Erythroblast (primary cell): ENCODE measurements around the gene RCVRN.

Source experiments
- DNase-seq, 2 experiments: peaks; one replicate each; lab custom pipeline; 2025; lab: John Stamatoyannopoulos, UW
- GATA1 ChIP-seq: IDR thresholded peaks from 2 replicates; pipeline ENCODE4 v1.6.1; 2011; ENCODE audit warnings: low read depth, mild to moderate bottlenecking, control low read depth, low read length, moderate library complexity
- POLR2A ChIP-seq: IDR thresholded peaks from 2 replicates; pipeline ENCODE4 v1.6.1; 2011; ENCODE audit warnings: mild to moderate bottlenecking, low read length

Gene RCVRN

DNA sequence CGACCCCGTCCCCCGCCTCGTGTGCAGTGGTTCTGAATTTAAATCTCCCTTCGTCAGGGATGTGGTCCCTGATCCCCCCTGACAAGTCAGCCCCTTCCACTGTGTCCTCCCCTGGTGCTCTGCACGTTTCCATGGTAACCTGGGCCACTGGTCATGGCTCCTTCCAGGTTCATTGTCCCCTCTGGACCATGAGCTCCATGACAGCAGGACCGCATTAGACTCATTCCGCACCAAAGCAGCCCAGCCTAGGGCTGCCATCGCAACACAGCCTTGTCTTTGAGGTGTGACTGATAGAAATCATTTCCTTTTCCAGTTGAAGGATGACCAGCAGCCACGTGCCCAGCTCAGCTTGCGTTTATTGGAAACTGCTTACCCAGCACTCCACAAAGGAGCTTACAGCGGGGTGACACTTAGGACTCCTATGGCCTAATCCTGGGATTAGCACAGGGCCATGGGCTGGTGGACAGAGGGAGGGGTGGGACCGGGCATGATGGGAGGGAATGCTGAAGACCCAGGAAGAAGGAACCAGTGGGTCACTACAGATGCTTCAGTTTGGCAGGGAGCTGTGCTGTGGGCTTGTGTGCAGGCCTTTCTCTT is 7.6 kb downstream of the RCVRN start:
- TF ChIP-seq POLR2A (no peak), GATA1 (no peak)
- DNase-seq = no peak

DNA sequence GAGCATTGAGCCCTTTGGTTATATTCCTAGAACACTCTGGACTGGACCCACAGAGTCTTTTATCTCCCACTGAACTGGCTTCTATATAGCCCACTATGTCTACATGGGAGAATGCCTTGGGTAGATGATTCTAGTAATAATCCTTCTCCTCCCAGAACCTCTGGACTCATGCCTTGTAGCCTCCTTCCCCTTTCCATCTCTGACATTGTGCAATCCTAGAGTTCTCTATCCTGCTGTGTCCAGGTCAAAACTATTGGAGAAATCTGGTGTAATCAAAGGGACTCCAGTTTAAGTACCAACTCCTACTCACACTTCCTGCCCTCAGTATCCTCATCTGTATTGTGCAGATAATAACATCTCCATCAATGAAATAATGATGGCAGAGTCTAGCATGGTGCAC is 9.1 kb downstream of the RCVRN start:
- TF ChIP-seq GATA1 (no peak), POLR2A (no peak)
- DNase-seq = no peak

DNA sequence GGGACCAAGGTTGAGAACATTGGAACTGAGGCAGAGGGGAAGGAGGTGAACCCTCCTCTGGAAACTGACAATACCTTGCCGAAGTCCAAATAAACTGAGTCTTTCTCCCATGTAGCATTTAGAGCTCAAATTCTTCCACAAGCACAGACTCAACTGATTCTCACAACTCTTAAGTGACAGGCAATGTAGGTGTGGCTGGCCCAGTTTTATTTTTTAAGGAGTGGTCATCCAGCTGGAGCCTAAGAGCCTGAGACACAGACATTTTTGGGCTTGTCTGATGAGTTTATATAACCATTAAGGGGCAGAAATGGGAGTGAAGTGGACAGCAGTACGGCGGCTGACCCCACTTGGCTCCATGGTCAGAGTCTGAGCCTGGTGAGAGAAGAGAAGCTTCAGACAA is 10.8 kb downstream of the RCVRN start:
- no peak for DNase-seq
- TF ChIP-seq GATA1 = no peak
- no peak for TF ChIP-seq POLR2A

DNA sequence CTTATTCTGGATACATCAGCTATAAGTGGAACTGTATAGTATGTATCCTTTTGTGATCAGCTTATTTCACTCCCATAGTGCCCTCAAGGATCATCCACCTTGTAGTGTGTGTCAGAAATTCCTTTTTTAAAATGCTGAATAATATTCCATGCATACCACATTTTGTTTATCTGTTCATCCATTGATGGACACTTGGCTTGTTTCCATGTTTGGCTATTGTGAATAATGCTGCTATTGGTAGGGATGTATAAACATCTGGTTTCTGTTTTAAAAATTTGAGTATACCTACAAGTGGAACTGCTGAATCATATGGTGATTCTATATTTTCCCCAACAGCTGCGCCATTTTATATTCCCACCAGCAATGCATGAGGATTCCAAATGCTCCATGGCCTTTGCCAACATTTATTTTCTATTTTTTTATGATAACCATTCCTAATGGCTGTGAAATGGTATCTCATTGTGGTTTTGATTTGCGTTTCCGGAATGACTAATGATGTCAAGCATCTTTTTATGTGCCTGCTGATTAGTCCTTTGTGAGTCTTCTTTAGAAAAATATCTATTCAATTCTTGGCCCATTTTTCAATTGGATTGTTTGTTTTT is 11.6 kb downstream of the RCVRN start:
- DNase-seq = no peak

DNA sequence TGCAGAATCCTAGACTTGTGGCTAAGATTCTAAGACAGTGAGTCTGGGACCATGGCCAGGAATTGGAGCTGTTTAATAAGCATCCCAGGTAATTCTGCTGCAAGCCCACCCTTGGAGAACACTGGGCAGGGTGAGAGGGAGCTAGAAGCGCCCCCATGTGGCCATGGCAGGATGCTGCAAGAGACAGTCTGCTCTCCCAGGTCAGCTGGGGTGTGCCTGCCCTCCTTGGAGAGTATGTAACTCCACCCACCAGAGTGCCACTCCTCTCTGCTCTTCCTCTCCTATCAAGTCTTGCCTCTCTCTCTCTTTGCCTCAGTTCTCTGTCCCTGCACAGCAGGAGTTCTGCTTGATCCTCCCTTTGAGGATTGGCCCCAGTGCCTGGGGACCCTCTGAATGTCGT is 14.9 kb downstream of the RCVRN start:
- TF ChIP-seq GATA1 = no peak
- no peak for TF ChIP-seq POLR2A
- DNase-seq = peak; percentile 47 to 58

More for the DNA sequence above, 11.6 kb downstream of the RCVRN start:
- TF ChIP-seq GATA1 (no peak), POLR2A (no peak)

DNA sequence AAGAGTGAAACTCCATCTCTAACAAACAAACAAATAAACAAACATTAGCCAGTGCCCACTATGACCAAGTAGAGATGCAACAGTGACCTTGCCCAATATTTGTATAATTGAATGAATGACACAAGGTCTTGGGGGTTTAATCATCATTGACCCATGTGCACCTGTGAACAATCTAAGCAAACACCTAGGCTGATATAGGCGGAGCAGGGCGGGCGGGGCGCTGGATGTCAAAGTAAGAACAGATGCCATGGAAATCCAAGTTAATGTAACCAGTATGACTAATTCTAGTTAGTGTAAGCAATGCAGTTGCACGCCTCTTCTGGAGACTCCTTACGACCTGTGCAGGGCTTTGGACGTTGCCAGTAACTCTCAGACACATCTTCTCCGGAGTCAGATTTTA is 17.6 kb downstream of the RCVRN start:
- no peak for TF ChIP-seq GATA1
- no peak for TF ChIP-seq POLR2A
- DNase-seq = no peak

DNA sequence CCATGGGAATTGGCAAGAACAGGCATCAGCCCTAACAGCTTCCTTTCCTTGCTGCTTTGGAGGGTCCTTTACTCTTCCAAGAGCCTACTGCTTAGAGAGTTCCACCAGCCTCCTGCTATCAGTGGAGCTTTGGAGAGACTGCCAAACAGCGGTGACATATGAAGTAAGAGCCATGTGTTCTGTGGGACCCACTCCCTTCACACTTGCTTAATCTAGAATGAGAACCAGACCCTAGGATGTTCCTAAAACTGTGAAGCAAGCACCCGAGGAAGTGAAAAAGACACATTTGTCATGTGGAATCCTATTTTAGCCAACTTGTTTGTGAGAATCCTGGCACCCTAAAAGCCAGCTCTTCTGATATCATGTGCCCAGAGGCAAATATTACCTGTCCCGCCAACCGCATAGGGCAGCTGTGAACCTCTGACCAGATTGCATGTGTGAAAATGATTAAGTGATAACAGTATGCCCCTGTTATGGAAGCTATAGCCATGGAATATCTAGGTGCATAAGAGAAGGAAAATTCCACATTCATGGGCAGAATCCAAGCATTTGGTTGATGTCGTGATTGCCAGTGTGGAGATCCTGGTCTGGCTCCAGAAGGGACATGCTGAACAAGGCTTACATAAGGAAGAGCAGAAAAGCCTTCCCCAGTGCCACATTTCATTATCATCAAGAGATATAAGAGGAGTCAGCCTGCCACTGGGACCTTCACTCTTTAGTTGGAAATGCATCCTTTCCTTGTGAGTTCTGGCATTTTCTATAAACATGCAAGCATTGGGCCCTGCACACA is 18.7 kb downstream of the RCVRN start:
- no peak for DNase-seq
- TF ChIP-seq GATA1 = no peak
- no peak for TF ChIP-seq POLR2A

DNA sequence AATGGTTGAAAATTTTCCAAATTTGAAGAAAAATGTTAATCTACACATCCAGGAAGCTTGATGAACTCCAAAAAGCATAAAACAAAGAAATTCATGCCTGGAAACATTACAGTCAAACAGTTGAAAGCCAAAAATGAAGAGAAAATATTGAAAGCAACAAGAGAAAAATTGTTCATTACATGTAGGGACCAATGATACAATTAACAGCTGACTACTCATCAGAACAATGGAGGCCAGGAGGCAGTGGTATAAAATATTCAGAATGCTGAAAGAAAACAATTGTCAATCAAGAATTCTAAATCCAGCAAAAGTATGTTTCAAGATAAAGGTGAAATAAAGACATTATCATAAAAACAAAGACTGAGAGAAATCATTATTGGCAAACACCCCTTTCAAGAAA is 21.6 kb downstream of the RCVRN start:
- no peak for TF ChIP-seq POLR2A
- TF ChIP-seq GATA1 = no peak
- no peak for DNase-seq

DNA sequence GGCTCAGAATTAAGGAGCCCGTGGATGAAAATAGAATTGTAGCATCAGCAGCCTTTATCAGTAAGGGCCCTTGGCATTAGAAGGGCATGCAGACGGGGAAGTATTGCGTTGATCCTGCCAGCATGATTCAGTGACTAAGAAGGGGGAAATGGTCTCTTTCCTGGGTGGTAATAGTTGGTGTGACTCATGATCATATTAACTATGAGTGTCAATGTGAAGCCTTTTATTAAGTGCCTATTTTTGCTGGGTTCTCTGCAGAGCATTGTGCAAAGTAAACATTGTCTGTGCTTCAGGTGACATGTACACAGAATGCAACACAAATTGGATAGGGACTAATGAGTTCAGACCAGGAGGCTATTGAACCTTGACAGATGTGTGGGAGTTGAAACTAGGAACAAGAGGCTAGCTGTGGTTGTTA is 24.5 kb downstream of the RCVRN start:
- no peak for DNase-seq
- TF ChIP-seq POLR2A (no peak), GATA1 (no peak)

DNA sequence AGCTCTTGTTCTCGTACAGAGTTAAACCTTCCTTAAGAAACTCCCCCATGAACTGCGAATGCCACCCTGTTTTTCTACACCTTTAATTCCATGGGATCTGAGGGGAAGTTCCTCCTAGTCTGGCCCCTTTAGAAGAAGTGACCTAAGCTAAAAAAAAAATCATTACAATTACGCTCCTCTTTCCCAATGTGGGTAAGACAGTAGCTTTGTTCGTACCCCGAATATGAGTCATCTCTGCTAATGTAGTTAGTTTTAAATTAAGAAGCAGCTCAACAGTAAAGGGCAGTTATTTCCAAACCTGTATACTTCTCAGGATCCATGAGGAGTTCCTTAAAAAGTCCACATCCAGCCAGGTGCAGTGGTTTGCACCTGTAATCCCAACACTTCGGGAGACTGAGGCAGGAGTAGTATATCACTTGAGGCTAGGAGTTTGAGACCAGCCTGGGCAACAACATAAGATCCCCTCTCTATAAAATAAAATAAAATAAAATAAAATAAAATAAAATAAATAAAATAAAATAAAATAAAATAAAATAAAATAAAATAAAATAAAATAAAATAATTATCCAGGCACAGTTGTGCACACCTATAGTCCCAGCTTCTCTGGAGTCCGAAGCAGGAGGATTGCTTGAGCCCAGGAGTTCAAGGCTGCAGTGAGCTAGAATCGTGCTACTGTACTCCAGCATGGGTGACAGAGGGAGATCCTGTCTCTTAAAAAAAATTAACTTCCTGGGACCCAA is 26.1 kb downstream of the RCVRN start:
- TF ChIP-seq POLR2A (no peak), GATA1 (no peak)

DNA sequence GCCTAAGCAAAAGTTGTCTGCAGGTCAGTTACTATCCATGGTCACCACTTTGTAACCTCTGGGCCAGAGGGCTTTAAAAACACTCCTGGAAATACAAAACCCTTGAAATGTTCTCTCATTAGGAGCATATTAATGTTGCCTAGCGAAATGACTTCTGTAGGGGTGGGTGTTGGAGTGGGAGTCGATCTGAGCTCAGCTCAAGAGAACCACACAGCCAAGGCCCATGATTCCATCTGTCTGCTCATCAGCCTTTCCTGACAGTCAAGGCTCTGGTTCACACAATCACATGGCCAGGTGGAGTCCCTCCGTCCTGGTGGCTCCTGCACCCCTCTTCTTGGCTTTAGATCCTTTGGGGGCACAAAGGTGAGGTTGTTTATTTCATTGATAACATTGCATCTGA is 26.7 kb downstream of the RCVRN start:
- no peak for DNase-seq

More for the DNA sequence above, 26.1 kb downstream of the RCVRN start:
- no peak for DNase-seq

DNA sequence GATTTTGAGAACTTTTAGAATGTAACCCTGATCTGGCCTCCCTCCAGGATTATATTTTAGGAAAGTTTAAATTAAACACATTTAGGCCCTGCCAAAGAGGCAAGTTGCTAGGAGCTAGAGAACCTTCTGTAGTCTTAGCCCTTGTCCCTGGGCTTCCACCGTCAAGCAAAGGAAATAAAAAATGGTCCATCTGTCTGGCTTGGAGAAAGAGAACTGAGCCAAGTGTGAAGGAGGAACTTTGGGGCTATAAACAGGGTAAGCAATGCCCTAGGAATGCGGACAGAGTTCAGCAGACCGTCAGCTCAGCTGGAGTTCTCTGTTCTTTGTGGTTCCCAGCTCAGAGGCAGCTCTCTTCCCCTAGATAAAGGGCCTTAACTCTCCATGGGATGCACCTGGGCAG is 29.6 kb downstream of the RCVRN start:
- TF ChIP-seq POLR2A = no peak
- DNase-seq = no peak

More for the DNA sequence above, 26.7 kb downstream of the RCVRN start:
- no peak for TF ChIP-seq POLR2A
- no peak for TF ChIP-seq GATA1

DNA sequence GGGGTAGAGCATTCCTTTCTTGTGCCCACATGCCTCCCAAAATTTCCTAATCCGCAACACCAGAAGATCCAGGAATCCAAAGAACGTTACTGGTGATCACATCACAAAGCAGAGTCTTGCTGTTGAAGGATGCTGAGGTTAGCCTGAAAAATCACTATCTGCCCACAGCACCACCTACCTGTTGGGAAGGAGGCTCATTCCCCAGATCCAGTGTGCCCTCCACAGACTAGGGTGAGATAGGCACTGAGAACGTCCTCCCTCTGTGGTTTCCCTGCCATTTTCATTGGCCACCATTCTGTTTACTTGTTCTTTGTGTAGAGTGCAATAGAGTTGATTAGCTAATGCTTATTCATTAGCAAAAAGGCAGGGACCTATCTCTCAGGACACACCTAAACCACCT is 30.3 kb downstream of the RCVRN start:
- no peak for DNase-seq
- no peak for TF ChIP-seq POLR2A
- TF ChIP-seq GATA1 = no peak

DNA sequence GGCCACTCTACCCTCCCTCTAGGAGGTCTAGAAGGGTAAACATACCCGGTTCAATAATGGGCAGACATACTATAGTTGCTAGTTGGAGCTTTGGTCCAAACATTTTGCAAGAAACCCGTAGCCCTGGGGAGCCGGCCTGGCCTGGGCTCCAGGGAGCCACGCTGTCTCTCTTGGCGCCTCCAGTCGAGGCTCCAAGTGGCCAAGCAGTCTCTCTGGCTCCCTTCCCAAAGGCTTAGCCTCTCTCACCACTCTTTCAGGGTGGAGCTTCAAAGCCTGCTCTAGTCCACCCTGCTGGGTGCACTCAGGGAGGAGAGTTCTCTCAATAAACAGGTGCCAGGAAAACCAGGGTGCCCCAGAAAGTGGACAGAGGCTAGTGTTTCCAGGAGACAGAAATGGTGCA is 32.2 kb downstream of the RCVRN start:
- DNase-seq = no peak
- TF ChIP-seq POLR2A (no peak), GATA1 (no peak)
